WI38 (cell line): ENCODE results near the gene DIP2B.

ENCODE experiments used
- H3K4me3 ChIP-seq: 2 replicates; pipeline ENCODE4 v1.5.1; 2011; ENCODE audit warnings: low read depth, mild to moderate bottlenecking, control low read depth, low read length
- CTCF ChIP-seq: IDR thresholded peaks from 2 replicates; pipeline ENCODE4 v1.5.1; 2012; ENCODE audit warnings: low read depth, mild to moderate bottlenecking, control low read depth, low read length

Gene DIP2B

GRCh38 chr12:50615145-50615906 lies 110.5 kb downstream of the DIP2B start:
- TF ChIP-seq CTCF, result no peak
- no peak overlapping the region for H3K4me3 ChIP-seq

DNA sequence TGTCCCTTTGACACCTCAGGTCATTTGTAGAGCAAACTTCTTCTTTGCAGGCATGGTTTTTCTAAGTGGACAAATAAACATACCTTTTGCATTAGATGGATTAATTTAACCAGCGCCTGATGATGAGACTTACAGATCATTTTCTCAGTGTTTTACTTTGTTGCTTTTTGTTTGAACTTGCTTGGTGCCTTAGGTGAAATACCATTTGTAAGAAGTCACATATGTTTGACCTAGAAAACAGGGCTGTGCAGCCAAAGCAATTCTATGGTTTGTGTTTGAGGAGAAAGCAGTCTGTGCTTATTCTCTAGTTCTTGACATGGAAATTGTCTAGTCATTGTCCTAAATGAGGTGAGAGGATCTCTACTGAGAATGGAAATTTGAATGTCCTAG lies 111.1 kb downstream of the DIP2B start:
- no peak for TF ChIP-seq CTCF
- H3K4me3 ChIP-seq, result no peak overlapping the region

GRCh38 chr12:50617657-50618056 lies 112.9 kb downstream of the DIP2B start:
- no peak for TF ChIP-seq CTCF
- no peak overlapping the region for H3K4me3 ChIP-seq

DNA sequence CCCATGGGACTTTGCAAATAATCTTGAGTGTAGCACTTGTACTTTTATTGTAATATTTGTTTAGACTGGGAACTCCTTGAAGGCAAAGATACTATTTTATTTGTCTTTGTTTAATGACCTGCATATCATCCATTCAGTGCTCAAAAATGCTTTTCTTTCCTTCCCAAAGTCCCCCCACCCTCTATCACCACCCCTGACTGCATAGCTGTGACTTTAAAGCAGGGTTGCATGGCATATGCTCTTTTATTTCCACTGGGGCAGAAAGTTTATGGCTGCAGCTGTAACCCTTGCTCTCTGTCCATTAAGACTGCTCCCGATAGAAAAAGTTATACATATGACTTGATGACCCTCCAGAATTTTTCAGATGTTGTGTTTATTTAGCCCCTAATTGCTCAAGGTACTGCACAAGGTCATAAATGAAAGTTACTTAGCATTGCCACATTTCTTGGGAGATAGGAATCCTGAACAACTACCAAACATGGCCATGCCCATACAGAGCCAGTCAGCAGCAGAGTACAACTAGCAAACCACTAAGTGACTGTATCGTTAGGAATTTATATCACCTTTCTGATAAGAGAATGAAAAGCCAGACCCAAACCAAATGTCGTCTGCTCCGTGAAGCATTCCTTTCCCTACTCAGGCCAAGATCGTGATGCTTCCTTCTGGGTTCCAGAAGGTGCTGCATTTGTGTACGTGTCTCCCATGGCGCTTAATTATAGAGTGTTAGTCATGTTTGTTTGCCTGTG lies 114.3 kb downstream of the DIP2B start:
- no peak overlapping the region for H3K4me3 ChIP-seq

GRCh38 chr12:50619610-50619958 lies 114.8 kb downstream of the DIP2B start:
- no peak overlapping the region for H3K4me3 ChIP-seq
- no peak for TF ChIP-seq CTCF

More for the DNA sequence above, 114.3 kb downstream of the DIP2B start:
- no peak for TF ChIP-seq CTCF

- no peak for TF ChIP-seq CTCF
- no peak overlapping the region for H3K4me3 ChIP-seq
Observed at GRCh38 chr12:50620109-50620977, 115.6 kb downstream of the DIP2B start.
